Right cardiac atrium (tissue), 5 donors: ENCODE data around the gene C1orf105. TPM values are rescaled to one million over a fixed set of nuclear protein-coding genes. Genes with fewer than 3 reads are reported as not detected.
"Not testable (repeated sequence)": the region's sequence is repeated elsewhere in the genome, so short reads cannot be mapped to it uniquely, and the experiment has no call there.

Source experiments
- ATAC-seq, 2 donors: fragments of 200-7000 bp; cut with Tn5 transposase; one replicate each; pipeline versions ENCODE4 v1.8.0 to v1.9.1; 2020; ENCODE audit warnings: moderate library complexity in 2 of 2, mild to moderate bottlenecking in 1 of 2
- DNase-seq, 3 donors: peaks; one replicate each; pipeline ENCODE4 v3.0.0-alpha.2; 2020
- H3K27ac ChIP-seq: one replicate; pipeline ENCODE4 v1.5.1; 2013; ENCODE audit warnings: mild to moderate bottlenecking, low read length, control low read depth, moderate library complexity
- H3K27me3 ChIP-seq: one replicate; pipeline ENCODE4 v1.6.1; 2013; ENCODE audit not compliant: control insufficient read depth, insufficient read depth
- H3K4me1 ChIP-seq: one replicate; pipeline ENCODE4 v1.6.1; 2013; ENCODE audit warnings: low read length; ENCODE audit not compliant: control insufficient read depth, insufficient read depth
- H3K4me3 ChIP-seq: one replicate; pipeline ENCODE4 v1.5.1; 2013; ENCODE audit warnings: low read length, control low read depth
- H3K9me3 ChIP-seq: one replicate; pipeline ENCODE4 v1.6.1; 2013; ENCODE audit warnings: low read length; ENCODE audit not compliant: control insufficient read depth
- WGBS: extraction: QIAGEN DNeasy Blood & Tissue Kit; methylation state at CpG from one replicate; pipeline ENCODE4 v1.1.7; 2013; 5-methylcytosine and 5-hydroxymethylcytosine counted together
- intact Hi-C, 4 donors: fragments of 100-400 bp; cut with DNase I; formaldehyde crosslinking; loops; one replicate each; pipeline versions ENCODE4 v1.11.0 to v1.14.0; 2022 to 2023
- polyA plus RNA-seq: library from polyadenylated mRNA; stranded (reverse); fragments of 200-250 nt; gene quantifications from one replicate; pipeline ENCODE4 v1.2.3, GENCODE V29; 2013
- total RNA-seq, 4 donors: library from RNA; stranded (reverse); fragmentation: NEBNext Ultra II Directional; extraction: Animal tissue kit (Norgen Biotek cat#: 25700); gene quantifications; one replicate each; pipeline ENCODE4 v1.2.1, GENCODE V29; 2021
- donor health status: healthy with polysubstance abuse.
- donor health status: DM: no; HTN: yes; CAD: no.
- donor health status: DM: no; HTN: no; CAD: no.
- donor health status: DM: no; HTN: yes; CAD: no; lungs with severe emphysema.
- donor health status: DM: yes; HTN: yes; CAD: no.

Gene C1orf105
- total and polyA plus RNA-seq, 5 donors = 3.2 to 21.5 (median 12.7) TPM

DNA sequence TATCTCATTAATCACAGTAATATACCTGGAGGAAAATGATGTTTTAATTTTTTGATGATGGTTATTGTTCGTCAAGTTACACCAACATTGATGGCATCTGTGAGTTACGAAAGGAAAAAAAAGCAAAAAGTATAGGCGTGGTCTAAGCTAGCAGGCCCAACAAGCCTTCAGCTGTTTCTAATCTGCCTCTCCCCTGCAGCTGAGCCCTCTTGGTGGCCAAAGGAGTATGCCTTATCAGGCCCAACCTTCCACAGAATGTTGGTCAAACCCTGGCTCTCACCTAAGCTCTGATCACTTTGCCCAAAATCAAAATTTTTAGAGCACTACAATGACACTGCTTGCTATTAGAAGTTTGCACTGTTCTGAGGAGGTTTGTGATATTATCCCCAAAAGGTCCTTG lies 4.9 kb downstream of the C1orf105 start:
- Histone ChIP-seq H3K9me3 (no peaks in the 10 kb centered on the region), H3K4me1 (peaks cover 2% of the 10 kb centered on the region), H3K27me3 (no peaks in the 10 kb centered on the region), H3K4me3 (no peak overlapping the region), H3K27ac (no peak overlapping the region)
- intact Hi-C loops = loop anchor here in 2 of 4 donors (10.0 kb wide), 2 partner anchors 421 to 621 kb away; no protein-coding TSS in a partner anchor
- ATAC-seq (no peak), DNase-seq (no peak)
- 92% methylated on average over 3 of the region's 3 CpGs for WGBS

- no peaks in the 10 kb centered on the region for H3K9me3 ChIP-seq
- ATAC-seq = no peak
- WGBS = 96% methylated on average over 2 of the region's 2 CpGs
Measured at GRCh38 chr1:172427191-172427590, 6.7 kb downstream of the C1orf105 start.

GRCh38 chr1:172429331-172430127 lies 9.0 kb downstream of the C1orf105 start:
- Histone ChIP-seq H3K4me1 (no peaks in the 10 kb centered on the region), H3K4me3 (no peak overlapping the region), H3K9me3 (no peaks in the 10 kb centered on the region), H3K27ac (no peak overlapping the region), H3K27me3 (no peaks in the 10 kb centered on the region)
- intact Hi-C loops = loop anchor here in 2 of 4 donors (10.0 kb wide), 2 partner anchors 425 to 625 kb away; no protein-coding TSS in a partner anchor
- no peak for DNase-seq
- 95% methylated on average over 1 of the region's 1 CpG for WGBS
- peak; percentile 39 to 51 for ATAC-seq

More at GRCh38 chr1:172427191-172427590, 6.7 kb downstream of the C1orf105 start:
- H3K27ac ChIP-seq = no peak overlapping the region
- intact Hi-C loops = loop anchor here in 2 of 4 donors (10.0 kb wide), 2 partner anchors 422 to 622 kb away; no protein-coding TSS in a partner anchor
- no peak overlapping the region for H3K4me3 ChIP-seq
- peaks cover 2% of the 10 kb centered on the region for H3K4me1 ChIP-seq
- H3K27me3 ChIP-seq = no peaks in the 10 kb centered on the region
- DNase-seq = no peak

DNA sequence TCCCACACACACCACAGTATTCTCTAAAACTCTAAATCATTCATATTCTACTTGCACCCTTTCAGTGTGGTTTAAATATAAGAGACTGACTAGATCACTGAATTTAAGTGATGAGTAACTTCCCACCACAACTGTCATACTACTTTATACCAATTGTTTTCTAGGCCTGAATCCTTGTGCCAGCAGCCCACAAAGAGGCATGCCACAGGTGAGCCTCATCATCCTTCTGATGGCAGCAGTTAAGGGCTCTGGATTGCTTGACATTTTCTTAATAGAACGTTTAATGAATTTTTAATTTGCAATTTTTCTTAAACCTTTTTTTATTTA lies 9.6 kb downstream of the C1orf105 start:
- Histone ChIP-seq H3K4me3 (no peak overlapping the region), H3K27me3 (no peaks in the 10 kb centered on the region), H3K9me3 (no peaks in the 10 kb centered on the region), H3K27ac (no peak overlapping the region), H3K4me1 (no peaks in the 10 kb centered on the region)
- WGBS = 71% methylated on average over 1 of the region's 1 CpG
- ATAC-seq = no peak
- DNase-seq = no peak
- intact Hi-C loops = no loop called here

- DNase-seq = no peak
- Histone ChIP-seq H3K27me3 (no peaks in the 10 kb centered on the region), H3K4me3 (no peak overlapping the region), H3K27ac (no peak overlapping the region), H3K4me1 (no peaks in the 10 kb centered on the region), H3K9me3 (no peaks in the 10 kb centered on the region)
- intact Hi-C loops = no loop called here
- WGBS = 79% methylated on average over 2 of the region's 2 CpGs
- ATAC-seq = no peak
Measured at GRCh38 chr1:172431204-172431603, 10.7 kb downstream of the C1orf105 start.

DNA sequence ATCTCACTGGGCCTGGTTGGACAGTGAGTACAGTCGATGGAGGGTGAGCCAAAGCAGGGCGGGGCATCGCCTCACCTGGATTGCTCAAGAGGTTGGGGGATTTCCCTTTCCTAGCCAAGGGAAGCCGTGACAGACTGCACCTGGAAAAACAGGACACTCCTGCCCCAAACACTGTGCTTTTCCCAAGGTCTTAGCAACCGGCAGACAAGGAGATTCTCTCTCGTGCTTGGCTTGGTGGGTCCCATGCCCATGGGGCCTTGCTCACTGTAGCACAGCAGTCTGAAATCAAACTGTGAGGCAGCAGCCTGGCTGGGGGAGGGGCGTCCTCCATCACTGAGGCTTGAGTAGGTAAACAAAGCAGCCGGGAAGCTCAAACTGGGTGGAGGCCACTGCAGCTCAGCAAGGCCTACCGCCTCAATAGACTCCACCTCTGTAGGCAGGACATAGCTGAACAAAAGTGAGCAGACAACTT lies 11.3 kb downstream of the C1orf105 start:
- intact Hi-C loops = no loop called here
- Histone ChIP-seq H3K27me3 (no peaks in the 10 kb centered on the region), H3K27ac (no peak overlapping the region), H3K9me3 (no peaks in the 10 kb centered on the region), H3K4me1 (no peaks in the 10 kb centered on the region), H3K4me3 (no peak overlapping the region)
- ATAC-seq = no peak
- no peak for DNase-seq
- WGBS = 78% methylated on average over 9 of the region's 9 CpGs

DNA sequence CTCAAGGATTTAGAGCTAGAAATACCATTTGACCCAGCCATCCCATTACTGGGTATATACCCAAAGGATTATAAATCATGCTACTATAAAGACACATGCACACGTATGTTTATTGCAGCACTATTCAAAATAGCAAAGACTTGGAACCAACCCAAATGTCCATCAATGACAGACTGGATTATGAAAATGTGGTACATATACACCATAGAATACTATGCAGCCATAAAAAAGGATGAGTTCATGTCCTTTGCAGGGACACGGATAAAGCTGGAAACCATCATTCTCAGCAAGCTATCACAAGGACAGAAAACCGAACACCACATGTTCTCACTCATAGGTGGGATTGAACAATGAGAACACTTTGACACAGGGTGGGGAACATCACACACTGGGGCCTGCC lies 16.7 kb downstream of the C1orf105 start:
- intact Hi-C loops, ATAC-seq, H3K27me3 ChIP-seq, DNase-seq, H3K27ac ChIP-seq, H3K9me3 ChIP-seq, H3K4me1 ChIP-seq, H3K4me3 ChIP-seq: not testable (repeated sequence)
- 94% methylated on average over 3 of the region's 3 CpGs for WGBS

GRCh38 chr1:172442404-172442803 lies 21.9 kb downstream of the C1orf105 start:
- no peak overlapping the region for H3K27ac ChIP-seq
- no peak for DNase-seq
- H3K4me3 ChIP-seq = no peak overlapping the region
- H3K4me1 ChIP-seq = peaks cover 4% of the 10 kb centered on the region
- ATAC-seq = no peak
- intact Hi-C loops = loop anchor here in 1 of 4 donors (10.0 kb wide), 1 partner anchor 282 kb away; no protein-coding TSS in a partner anchor
- 90% methylated on average over 6 of the region's 6 CpGs for WGBS
- H3K9me3 ChIP-seq = no peaks in the 10 kb centered on the region
- no peaks in the 10 kb centered on the region for H3K27me3 ChIP-seq

DNA sequence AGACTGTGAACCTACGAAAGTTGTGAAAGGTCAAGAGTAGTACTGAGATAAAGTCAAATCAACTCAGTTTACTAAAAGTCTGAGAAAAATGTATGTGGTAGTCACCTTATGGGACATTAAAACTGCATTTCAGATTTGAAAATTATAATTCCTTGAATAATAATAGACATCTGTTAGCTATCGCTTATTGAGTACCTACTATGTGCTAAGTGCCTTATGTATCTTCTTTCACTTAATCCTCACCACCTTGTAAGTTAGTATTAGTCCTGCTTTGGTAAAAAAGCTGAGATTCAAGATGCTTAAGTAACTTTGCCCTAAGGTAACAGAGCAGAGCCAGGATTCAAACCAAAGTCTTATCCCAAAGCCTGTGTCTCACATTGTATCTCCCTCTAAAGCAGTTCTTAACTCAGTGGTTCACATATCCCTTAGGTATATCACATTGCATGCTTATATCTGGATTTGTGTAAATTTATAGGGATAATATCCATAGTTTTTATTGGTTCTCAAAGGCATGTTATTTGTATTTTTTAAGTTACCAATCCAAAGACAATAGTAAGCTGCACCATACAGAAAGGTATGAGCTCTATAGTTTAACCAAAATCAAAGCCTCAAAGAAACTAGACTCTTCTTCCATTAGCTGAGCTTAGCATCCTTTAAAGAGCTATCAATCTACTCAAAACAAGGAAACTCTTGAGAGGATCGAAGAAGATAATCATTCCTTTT lies 22.5 kb downstream of the C1orf105 start:
- Histone ChIP-seq H3K27me3 (no peaks in the 10 kb centered on the region), H3K4me3 (peak overlapping the region; percentile 98), H3K4me1 (peaks cover 4% of the 10 kb centered on the region), H3K27ac (no peak overlapping the region), H3K9me3 (no peaks in the 10 kb centered on the region)
- ATAC-seq (no peak), DNase-seq (no peak)
- intact Hi-C loops = loop anchor here in 1 of 4 donors (10.0 kb wide), 1 partner anchor 282 kb away; no protein-coding TSS in a partner anchor
- WGBS = 66% methylated on average over 3 of the region's 3 CpGs

- ATAC-seq (peak; percentile 98 to 99), DNase-seq (peak; percentile 90 to 97 (median 96))
- peak within 1 kb of the TSS; percentile 98 for H3K4me3 ChIP-seq
- H3K27ac ChIP-seq = peak within 1 kb of the TSS; percentile 70
- intact Hi-C loops = loop anchor here in 1 of 4 donors (10.0 kb wide), 1 partner anchor 281 kb away; no protein-coding TSS in a partner anchor
- H3K9me3 ChIP-seq = no peaks in the 10 kb centered on the region
- WGBS = 5% methylated on average over 43 of the region's 43 CpGs
- peaks cover 4% of the 10 kb centered on the region for H3K4me1 ChIP-seq
- no peaks in the 10 kb centered on the region for H3K27me3 ChIP-seq
Measured at GRCh38 chr1:172443666-172444453, 23.4 kb downstream of the C1orf105 start, which contains the start of gene PIGC. TSS of gene PIGC (minus strand) at chr1:172444069. CDS start at chr1:172442622, 1,447 bp downstream.
